Globus pallidus (tissue), 1 donor: ENCODE results near the gene MYLK4.

Experiments used
- DNase-seq: peaks from one replicate; pipeline ENCODE4 v3.0.0-alpha.2; 2015; ENCODE audit warnings: low spot score

The MYLK4 gene

DNA sequence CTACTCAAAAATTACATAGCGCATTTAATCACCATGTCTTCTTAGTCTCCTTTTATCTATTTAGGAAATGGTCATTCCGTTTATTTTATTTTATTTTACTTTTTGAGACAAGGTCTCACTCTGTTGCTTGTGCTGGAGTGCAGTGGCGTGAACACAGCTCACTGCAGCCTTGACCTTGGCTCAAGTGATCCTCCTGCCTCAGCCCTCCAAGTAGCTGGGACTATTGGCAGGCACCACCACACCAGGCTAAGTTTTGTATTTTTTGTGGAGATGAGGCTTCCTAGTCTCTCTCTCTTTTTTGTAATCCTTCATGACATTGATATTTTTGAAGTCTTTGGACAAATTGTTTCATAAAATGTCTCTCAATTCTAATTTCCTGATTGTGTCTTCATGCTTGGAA lies 4.7 kb upstream of the MYLK4 start:
- no peak for DNase-seq

- DNase-seq = no peak
These were observed 4.2 kb upstream of the MYLK4 start for GRCh38 chr6:2754911-2755310.

GRCh38 chr6:2754393-2754792 lies 3.7 kb upstream of the MYLK4 start:
- DNase-seq = no peak

GRCh38 chr6:2753743-2754142 lies 3.0 kb upstream of the MYLK4 start:
- no peak for DNase-seq

DNA sequence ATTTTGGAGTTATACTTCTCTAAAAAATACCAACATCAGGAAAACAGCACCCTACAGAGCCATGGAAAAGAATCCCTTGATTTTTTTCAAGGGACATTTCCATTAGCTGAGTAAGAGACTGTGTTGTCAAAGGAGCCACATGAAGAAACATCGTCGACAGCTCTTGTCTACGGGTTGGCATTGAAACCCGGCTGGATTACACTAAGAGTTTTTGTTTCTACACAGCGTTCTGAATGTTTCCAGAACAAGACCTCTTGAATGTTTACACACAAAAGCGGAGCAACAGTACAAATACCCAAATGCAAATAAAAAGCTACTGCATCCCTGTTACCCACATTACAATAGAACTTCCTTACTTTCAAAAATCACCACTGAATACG lies 2.4 kb upstream of the MYLK4 start:
- DNase-seq = peak; percentile 72

GRCh38 chr6:2752477-2753109 lies 1.9 kb upstream of the MYLK4 start:
- DNase-seq = no peak

GRCh38 chr6:2751871-2752270 lies 1.1 kb upstream of the MYLK4 start:
- no peak for DNase-seq

- peak; percentile 73 for DNase-seq
These were observed 637 bp downstream of the MYLK4 start for GRCh38 chr6:2749969-2750600.

DNA sequence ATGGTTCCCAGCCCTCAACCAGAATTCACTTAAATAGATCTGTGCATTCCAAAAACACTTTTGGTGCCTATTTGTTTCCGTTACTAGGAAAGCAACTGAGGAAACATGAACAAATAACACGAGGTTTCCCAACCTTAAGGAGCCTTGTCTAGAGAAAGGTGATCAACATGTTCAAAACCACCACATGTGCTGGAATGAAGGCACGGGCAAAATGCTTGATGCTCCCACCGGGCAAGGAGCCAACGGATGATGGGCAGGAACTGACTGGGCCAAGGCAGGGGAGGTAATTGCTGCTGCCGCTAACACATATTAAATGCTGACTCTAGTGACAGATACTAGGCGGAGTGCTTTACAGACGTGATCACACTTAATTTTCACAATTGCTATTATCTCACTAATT lies 2.5 kb downstream of the MYLK4 start:
- no peak for DNase-seq

DNA sequence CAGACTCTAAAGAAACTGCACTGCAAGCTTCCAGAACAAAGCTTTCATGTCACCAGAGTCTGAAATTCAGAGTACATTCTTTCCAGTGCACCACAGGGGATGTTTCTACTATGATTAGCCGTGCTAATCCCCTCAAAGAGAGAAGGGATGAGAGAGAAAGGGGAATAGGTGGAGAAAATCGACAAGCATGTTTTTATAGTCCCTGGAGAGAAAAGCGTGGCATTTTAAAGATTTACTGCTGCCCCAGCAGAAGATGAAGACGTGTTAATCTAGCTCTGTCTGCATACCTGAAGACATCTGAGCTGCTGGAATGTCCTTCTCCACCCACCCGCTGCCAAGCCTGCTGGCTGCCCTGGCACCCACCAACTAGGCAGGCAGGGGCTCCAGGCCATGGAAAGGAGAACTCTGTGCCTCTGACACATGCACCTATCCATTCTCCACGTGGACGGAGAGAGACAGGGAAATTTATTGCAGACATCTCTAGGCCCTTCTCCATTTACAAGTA lies 4.1 kb downstream of the MYLK4 start:
- DNase-seq = no peak

DNA sequence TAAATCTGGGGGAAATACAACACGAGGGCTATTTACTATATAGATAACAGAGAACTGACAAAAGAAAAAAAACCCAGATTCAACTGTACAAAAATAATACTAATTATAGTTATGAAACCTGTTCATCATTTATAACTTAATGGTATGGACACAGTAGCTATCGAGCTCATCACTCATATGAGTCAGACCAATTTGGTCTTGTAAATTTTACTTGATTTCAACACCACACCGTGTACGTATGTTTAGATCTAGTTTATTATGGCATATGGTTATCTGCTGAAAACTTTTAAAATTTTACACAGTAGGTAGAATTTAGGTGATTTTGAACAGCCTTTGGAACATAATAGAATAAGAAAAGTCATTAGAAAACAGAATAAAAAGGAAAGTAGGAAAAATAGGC lies 5.5 kb downstream of the MYLK4 start:
- no peak for DNase-seq

DNA sequence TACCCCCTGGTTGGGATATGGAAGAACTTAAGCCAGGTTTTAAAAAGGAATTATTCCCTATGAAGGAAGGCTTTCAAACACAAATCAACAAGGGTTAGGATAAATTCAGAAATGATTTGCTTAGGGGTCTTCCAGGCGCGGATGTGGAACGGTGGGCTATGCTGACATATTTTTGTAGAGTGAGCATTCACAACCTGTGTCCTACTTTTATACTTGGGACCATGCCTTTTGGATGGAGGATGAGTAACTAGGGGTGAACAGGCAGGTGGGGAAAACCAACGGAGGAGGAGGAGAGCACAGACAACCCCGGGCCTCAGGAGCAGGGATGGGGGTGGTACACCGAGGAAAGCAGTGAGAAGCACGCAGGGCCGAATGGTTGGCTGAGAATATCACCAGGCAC lies 5.9 kb downstream of the MYLK4 start:
- no peak for DNase-seq

GRCh38 chr6:2744209-2744771 lies 6.4 kb downstream of the MYLK4 start:
- peak; percentile 70 for DNase-seq

- DNase-seq = no peak
These were observed 7.2 kb downstream of the MYLK4 start for GRCh38 chr6:2743280-2744208.

- DNase-seq = no peak
These were observed 9.0 kb downstream of the MYLK4 start for GRCh38 chr6:2741756-2742155.

DNA sequence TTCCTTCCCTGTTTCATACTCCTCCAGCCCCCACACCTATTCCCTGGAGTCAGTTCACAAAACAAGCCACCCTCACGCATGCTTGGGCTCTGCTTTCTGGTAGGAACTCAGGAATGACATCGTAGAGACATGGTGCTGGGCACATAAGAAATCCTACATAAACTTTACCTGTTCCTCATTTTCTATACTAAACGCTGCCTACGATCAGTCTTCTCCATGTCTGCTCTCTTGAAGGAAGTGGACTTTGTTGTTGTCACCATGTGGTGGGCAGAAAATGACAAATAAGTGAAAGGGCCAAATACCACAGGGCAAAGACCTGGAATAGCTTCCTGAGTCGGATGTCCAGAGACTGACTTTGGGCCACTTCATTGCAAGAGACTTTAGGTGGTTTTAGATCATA lies 10.1 kb downstream of the MYLK4 start:
- DNase-seq = no peak

GRCh38 chr6:2739335-2739734 lies 11.4 kb downstream of the MYLK4 start:
- no peak for DNase-seq

- DNase-seq = peak; percentile 74
These were observed 12.2 kb downstream of the MYLK4 start for GRCh38 chr6:2738373-2738979.

GRCh38 chr6:2737885-2738284 lies 12.8 kb downstream of the MYLK4 start:
- no peak for DNase-seq

- DNase-seq = no peak
These were observed 16.1 kb downstream of the MYLK4 start for GRCh38 chr6:2734488-2735166.

- DNase-seq = no peak
These were observed 16.8 kb downstream of the MYLK4 start for GRCh38 chr6:2733736-2734480.
